Transverse colon (tissue), 4 donors: Measurements from ENCODE around the gene LCNL1.

Source experiments
- EP300 ChIP-seq: sonication (generic); formaldehyde crosslinking; IDR thresholded peaks from one replicate; pipeline ENCODE4 v1.6.1; 2017; ENCODE audit warnings: antibody characterized with exemption, low read depth
- POLR2A ChIP-seq: fragments of 450-650 bp; IDR thresholded peaks from one replicate; pipeline ENCODE4 v1.6.1; 2016; ENCODE audit warnings: antibody characterized with exemption, mild to moderate bottlenecking, moderate library complexity
- POLR2AphosphoS5 ChIP-seq, 3 donors: sonication (generic); formaldehyde crosslinking; IDR thresholded peaks; one replicate each; pipeline ENCODE4 v1.6.1; 2016; ENCODE audit warnings: antibody characterized with exemption in 3 of 3
- TF ChIP-seq, protein P1 (sequence below), 5 experiments: fragments of 200-600 bp in 3 of 5; fragments of 450-650 bp in 2 of 5; sonication (generic) in 3 of 5; IDR thresholded peaks; 1 replicate in 2 of 5; 2 replicates in 3 of 5; pipeline ENCODE4 v1.5.1; 2016 to 2017; ENCODE audit warnings: antibody characterized with exemption in 5 of 5, inconsistent platforms in 3 of 5, mild to moderate bottlenecking in 2 of 5, moderate library complexity in 1 of 5

DNA sequence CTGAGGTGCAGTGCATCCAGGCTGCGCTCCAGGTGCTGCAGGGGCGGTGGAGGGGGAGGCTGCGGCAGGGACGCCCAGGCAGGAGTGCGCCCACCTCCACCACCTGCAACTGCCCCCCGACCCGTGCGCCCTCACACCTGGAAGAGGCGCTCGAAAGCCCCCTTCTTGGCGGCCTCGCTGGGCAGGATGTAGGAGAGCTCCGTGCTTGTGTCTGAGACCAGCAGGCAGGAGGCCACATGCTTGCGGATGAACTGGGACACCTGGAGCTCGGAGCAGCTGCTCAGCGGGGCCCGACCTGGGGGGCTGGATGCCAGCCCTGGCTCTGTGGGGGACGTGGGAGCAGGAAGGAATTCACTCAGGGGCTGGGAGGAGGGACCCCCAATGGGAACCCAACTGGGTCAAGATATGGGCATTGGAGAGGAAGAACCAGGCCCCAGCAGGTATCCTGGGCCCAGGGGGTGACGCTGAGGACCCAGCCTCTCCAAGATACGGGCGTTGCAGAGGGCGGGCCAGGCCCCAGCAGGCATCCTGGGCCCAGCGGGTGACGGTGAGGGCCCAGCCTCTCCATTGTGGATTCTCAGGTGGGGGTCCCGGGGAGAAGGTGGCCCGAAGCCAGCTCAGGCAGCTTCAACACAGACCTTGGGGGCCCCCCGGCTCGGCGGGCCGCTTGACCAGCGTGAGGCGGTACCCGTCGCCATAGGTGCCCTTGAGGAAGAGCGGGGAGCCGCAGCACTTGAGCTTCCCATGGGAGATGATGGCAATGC lies 32.2 kb downstream of the LCNL1 start:
- TF ChIP-seq POLR2A (no peak), POLR2AphosphoS5 (IDR thresholded peaks at IDR 0.05) (no peak), EP300 (no peak)
- TF ChIP-seq, protein P1, sequence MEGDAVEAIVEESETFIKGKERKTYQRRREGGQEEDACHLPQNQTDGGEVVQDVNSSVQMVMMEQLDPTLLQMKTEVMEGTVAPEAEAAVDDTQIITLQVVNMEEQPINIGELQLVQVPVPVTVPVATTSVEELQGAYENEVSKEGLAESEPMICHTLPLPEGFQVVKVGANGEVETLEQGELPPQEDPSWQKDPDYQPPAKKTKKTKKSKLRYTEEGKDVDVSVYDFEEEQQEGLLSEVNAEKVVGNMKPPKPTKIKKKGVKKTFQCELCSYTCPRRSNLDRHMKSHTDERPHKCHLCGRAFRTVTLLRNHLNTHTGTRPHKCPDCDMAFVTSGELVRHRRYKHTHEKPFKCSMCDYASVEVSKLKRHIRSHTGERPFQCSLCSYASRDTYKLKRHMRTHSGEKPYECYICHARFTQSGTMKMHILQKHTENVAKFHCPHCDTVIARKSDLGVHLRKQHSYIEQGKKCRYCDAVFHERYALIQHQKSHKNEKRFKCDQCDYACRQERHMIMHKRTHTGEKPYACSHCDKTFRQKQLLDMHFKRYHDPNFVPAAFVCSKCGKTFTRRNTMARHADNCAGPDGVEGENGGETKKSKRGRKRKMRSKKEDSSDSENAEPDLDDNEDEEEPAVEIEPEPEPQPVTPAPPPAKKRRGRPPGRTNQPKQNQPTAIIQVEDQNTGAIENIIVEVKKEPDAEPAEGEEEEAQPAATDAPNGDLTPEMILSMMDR (IDR thresholded peaks at IDR 0.05) = no peak
